Liver (tissue), 3 donors: ENCODE measurements around the gene ZFYVE28.

Experiments
- ATF3 ChIP-seq: IDR thresholded peaks from 2 replicates; pipeline ENCODE4 v1.6.1; 2016; ENCODE audit warnings: antibody characterized with exemption
- CTCF ChIP-seq: fragments of 150-350 bp; IDR thresholded peaks from 2 replicates; pipeline ENCODE4 v1.5.1; 2017; ENCODE audit warnings: improper control_type of control experiment, low read depth, low read length; ENCODE audit not compliant: missing input control
- EGR1 ChIP-seq, 2 donors: IDR thresholded peaks; 2 replicates each; pipeline ENCODE4 v1.6.1; 2016 to 2018; ENCODE audit warnings: antibody characterized with exemption in 2 of 2, low read depth in 2 of 2
- GABPA ChIP-seq, 2 donors: IDR thresholded peaks in 1 of 2; conservative IDR thresholded peaks in 1 of 2; 2 replicates each; pipeline ENCODE4 v1.6.1; 2016; ENCODE audit warnings: antibody characterized with exemption in 2 of 2, mild to moderate bottlenecking in 1 of 2, moderate library complexity in 1 of 2
- JUND ChIP-seq, 2 donors: IDR thresholded peaks; 2 replicates each; pipeline ENCODE4 v1.6.1; 2016; ENCODE audit warnings: antibody characterized with exemption in 2 of 2
- MAX ChIP-seq: IDR thresholded peaks from 2 replicates; pipeline ENCODE4 v1.6.1; 2016; ENCODE audit warnings: antibody characterized with exemption
- RAD21 ChIP-seq, 2 donors: IDR thresholded peaks; 2 replicates each; pipeline ENCODE4 v1.6.1; 2016; ENCODE audit warnings: antibody characterized with exemption in 2 of 2, mild to moderate bottlenecking in 2 of 2
- TAF1 ChIP-seq: conservative IDR thresholded peaks from 2 replicates; pipeline ENCODE4 v1.6.1; 2016; ENCODE audit warnings: antibody characterized with exemption, mild to moderate bottlenecking
- YY1 ChIP-seq: IDR thresholded peaks from 2 replicates; pipeline ENCODE4 v1.6.1; 2016; ENCODE audit warnings: antibody characterized with exemption, mild to moderate bottlenecking
- donor health status: healthy.
- donor health status: healthy.

- TF ChIP-seq JUND (IDR thresholded peaks at IDR 0.05) (no peak), CTCF (no peak), ATF3 (no peak), EGR1 (IDR thresholded peaks at IDR 0.05; ENCODE audit: low read depth in 2 of 2) (no peak), RAD21 (IDR thresholded peaks at IDR 0.05) (no peak), TAF1 (no peak), GABPA (IDR thresholded peaks at IDR 0.05 in 1 of 2, conservative IDR thresholded peaks at IDR 0.05 in 1 of 2) (no peak), MAX (no peak), YY1 (no peak)
Measured at GRCh38 chr4:2331519-2332200, 86.8 kb downstream of the ZFYVE28 start.
